ENCODE results near the gene FOSL2. TPM values are rescaled to one million over a fixed set of nuclear protein-coding genes. Genes with fewer than 3 reads are reported as not detected.

FOSL2 gene
- total RNA-seq, 1 donor from 2014 or later = 103 TPM

DNA sequence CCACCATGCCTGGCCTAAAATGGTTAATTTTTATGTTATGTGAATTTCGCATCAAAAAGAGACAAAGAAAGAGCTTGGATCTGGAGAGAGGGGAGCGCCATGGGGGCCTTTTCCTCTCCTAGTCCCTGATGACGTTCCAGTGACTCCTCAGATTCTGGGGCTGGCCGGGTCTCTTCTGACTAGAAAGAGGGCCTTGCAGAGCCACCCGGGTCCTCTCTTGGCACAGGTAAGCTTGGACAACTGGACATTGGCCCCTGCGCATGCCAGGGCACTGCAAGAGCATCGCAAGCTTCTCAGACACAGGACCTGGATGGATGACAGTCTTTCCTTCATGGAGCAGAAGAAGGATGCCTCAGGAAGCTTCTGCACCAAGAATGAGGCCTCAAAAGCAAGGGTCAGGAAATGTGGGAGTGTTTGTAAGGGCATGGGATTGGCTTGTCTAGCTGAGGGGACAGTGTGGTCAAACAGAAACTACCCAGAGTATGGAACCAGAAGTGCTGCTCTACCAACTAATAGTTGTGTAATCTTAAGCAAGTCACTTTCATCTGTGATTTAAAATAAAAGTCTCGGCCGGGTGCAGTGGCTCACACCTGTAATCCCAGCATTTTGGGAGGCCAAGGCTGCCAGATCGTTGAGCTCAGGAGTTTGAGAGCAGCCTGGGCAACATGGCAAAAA, 35.2 kb downstream of the FOSL2 start:
- DNase-seq (ENCODE audit: extremely low read depth, low read depth, low spot score) = no peak

DNA sequence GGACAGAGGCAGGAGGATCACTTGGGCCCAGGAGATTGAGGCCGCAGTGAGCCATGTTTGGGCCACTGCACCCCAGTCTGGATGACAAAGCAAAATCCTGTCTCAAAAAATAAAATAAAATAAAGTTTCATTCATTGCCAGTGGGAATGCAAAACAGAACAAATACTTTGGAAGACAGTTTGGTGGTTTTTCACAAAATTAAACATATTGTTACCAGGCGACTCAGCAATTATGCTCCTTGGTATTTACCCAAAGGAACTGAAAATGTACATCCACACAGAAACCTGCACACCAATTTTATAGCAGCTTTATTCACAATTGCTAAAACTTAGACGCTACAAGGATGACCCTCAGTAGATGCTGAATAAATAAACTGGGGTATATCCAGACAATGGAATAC, 35.8 kb downstream of the FOSL2 start:
- no peak for DNase-seq (ENCODE audit: extremely low read depth, low read depth, low spot score)

DNA sequence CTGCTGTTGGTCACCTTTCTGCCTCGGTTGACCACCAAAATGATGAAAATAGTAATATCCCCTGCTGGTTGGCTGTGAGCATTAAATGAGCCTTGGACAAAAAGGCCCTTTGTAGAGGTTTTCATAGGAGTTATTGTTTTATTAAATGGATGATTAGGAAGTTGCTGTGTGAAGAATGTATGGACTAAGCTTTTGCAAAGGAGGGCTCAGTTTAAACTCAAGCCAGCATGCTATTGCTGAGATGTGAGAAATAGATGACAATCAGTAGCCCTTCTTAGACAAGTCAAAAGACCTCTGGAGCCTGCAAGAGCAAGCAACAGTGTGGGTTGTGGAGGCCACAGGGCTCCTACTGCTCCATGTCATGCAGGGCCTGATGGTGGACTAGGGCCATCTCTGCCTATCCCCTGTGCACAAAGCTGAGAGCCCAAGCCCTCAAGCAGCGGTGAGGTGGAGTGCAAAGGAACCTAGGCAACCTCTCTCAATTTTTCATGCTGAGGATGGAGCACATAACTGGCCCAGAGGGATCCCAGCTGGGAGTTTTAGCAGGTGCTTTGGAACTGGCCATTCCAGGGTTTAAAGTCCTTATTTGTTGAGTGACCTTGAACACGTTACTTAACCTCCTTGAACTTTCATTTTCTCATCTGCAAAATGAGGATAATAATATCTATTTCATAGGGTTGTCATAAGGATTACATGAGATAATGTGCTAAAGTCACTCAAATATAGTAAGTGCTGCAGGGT, 37.1 kb downstream of the FOSL2 start:
- DNase-seq (ENCODE audit: extremely low read depth, low read depth, low spot score) = no peak

DNA sequence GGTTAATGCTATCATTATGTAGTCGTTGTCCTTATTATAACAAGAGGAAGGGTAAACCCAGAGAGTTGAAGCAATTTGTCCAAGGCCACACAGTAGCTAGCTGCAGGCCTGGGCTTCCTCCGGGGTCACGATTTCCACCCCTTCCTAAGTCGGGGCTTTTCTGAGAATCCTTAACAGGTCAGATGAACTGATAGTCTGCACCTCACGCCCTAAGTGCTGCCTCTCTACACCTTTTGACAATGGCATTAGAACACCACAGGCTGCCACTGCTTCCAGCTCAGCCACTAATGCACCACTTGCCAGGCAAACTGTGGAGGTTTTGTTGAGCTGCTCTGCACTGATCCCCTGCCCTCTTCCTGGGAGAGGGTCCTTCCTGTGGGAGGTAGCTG, 37.7 kb downstream of the FOSL2 start:
- no peak for DNase-seq (ENCODE audit: extremely low read depth, low read depth, low spot score)

DNA sequence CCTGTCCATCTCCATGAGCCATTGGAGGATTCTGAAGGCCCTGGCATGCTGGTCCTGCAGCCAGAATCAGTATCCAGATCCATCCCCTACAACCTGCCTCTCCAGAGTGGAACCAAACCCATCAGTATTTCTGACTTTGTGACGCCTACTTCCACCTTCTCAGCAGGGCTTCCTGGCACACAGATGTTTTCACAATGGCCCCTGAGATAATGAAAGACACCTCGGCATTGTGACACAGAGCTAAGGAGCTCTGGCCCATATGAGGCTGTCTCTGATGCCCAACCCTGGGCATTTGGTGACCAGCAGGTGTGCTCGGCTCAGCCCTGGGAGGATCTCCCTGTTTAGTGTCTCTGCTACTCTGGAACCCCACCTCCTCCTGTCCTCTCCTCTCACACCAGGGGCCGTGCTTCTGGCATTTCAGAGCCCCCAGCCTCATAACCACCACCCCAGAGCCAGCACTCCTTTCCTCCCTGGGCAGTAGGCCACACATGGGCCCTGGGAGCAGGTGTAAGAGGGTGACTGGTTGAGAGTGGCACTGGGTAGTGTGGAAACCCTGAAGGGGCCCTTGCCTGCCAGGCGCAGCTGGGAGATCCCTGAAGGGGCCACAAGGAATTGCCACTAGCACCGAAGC, 38.2 kb downstream of the FOSL2 start:
- no peak for DNase-seq (ENCODE audit: extremely low read depth, low read depth, low spot score)

DNA sequence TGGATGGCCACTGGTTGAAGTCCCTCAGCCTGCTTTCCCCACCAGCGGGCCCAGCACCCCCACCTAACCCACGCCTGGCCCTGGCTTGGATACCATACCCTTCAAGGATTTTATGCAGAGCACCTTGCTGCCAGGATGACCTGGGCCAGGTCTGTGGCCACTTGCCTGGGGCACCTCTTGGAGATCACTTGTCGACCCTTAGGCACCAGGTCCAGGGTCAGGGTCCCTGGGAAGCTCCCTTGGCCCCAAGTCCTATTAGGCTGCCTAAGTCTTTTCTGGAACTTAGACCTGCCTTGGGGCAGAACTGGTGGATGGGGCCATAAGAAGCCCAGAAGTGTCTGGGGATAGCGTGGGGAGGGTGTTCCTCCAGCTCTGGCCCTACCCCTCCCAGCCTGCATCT, 39.1 kb downstream of the FOSL2 start:
- no peak for DNase-seq (ENCODE audit: extremely low read depth, low read depth, low spot score)

DNA sequence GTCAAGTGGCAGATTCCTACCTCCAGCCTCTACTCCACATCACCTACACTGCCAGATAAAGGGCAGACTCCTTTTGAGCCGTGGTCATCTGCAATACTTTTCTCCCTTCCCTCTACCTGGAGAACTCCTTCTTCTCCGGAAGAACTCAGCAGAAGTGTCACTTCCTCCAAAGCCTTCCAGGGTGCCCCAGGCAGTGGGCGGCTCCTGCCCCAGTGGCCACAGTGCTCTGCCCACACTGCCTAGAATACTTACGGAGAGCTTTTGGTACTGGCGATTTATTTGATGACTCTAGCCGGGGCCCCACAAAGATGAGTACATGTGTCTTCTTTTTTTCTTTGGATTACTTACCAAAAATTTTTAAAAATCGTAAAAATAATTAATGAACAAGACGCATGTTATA, 39.7 kb downstream of the FOSL2 start:
- no peak for DNase-seq (ENCODE audit: extremely low read depth, low read depth, low spot score)

DNA sequence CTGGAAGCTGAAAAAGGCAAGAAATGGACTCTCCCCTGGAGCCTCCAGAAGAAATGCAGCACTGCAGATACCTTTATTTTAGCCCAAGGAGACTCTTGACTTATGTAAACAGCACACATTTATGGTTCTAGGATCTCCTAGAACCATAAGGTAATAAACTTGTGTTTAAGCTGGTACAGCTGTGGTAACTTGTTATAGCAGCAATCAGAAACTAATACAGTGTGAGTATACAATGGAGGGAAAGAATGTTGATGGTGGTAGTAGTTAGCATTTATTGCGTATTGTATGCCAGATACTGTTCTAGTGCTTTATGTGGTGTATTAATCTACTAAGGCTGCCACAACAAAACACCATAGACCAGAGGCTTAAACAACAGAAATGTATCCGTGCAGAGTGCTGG, 40.6 kb downstream of the FOSL2 start:
- DNase-seq (ENCODE audit: extremely low read depth, low read depth, low spot score) = no peak

DNA sequence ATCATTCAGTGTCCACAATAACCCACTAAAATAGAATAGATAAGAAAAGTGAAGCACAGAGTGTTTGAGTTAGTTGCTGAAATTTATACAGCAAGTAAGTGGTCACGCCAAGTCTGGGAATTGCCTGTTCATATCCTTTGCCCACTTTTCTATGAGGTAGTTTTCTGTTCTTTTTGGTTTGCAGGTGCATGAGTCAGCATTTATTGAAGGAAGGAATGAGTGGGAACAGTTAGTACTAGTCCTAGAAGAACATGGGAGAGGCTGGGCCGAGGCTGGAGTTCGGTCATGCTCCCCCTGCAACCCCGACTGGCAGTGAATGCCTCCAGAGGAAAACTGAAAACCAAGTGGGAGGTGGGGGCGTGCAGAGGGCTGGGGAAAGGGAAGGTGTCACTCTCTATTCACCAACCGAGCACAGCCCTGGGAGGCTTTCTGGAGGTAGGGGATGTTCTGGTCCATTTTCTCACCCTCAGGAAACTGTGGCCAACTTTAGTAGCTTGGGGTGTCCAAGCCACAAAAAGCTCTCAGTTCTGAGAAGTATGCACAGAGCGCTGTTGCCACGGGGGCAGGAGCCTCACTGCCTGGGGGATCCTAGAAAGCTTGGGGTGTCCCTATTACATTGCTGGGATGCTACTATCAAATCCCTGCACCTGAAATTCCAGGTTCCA, 41.4 kb downstream of the FOSL2 start:
- no peak for DNase-seq (ENCODE audit: extremely low read depth, low read depth, low spot score)

DNA sequence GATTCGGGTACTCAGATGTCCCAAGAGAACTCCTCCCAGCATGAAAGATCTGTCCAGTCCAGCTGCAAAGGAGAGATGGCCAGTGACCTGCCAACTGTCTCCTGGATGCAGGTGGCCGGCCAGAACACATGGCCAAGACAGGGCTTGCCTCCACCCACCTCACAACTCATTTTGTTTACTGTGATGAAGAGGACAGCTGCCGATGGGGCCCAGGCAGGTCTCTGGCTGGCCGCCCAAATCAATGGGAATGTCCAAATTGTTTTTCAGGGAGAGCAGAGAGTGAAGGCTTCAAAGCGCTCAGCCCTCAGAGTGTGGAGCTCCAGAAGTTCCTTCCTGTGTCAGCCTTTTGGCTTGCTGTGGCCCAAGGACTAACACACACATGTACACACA, 41.9 kb downstream of the FOSL2 start:
- DNase-seq (ENCODE audit: extremely low read depth, low read depth, low spot score) = no peak

DNA sequence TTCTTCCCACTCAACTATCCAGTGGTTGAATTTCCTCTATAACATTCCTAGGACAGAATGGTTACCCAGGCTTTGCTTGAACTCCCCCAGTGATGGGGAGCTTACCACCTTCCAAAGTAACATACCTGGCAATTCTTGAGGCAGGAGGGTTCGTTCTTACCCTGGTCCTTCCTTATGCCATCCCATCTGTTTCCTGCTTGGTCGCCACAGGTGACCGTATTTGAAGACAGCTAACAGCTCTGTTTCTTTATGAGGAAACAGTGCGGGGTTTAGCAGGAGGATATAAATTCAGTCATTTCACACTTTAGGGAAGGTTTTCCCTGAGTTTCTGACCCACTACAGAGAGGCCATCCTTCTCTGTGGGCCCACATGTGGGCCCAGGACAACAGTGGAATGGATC, 42.6 kb downstream of the FOSL2 start:
- DNase-seq (ENCODE audit: extremely low read depth, low read depth, low spot score) = no peak

DNA sequence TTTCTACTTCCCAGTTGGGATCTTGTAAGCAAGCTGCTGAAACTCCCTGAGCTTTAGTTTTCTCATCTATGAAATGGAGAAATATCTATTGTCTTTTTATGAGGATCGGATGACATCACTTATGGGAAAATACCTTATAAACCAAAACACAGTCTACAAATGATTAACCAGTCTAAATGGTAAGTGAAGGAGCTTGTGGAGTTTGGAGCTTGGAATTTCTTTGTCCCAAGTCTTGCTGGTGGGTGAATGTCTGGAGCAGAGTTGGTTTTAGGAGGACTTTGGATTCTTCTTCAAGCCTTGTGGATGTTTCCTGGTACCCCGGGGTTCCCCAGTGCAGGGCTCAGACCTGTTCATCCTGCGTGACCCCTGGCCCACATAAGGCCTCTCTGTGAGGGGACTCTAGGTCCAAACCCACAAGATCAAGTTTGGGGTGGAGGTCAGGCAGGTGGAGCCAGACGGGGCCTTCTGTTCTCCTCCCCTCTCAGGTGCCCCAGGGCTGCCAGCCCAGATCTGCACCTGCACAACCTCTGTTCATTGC, 43.2 kb downstream of the FOSL2 start:
- DNase-seq (ENCODE audit: extremely low read depth, low read depth, low spot score) = no peak

DNA sequence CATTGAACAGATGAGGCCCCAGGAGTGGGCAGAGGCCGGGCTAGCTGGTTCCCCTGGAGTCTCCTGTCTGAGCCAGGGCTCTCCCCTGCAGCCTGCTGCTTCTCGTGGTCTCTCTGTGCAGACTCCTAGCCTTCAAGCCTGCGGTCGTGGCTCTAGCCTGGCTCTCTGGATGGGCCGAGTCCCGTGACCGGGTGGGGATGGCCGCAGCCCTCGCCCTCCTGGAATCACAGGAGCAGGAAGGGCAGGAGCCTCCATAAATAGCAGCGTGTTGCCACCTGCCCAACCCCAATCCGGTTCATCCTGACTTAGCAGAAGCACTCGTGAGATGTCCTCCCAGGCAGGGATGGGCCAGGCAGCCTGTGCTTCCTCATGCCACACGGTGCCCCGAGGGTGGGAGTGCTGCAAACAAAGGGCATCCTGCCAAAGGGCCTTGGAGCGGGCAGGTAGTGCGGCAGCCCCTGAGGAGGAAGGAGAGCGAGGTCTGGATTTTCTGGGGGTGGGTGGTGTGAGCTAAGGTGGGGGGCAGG, 43.9 kb downstream of the FOSL2 start:
- no peak for DNase-seq (ENCODE audit: extremely low read depth, low read depth, low spot score)

DNA sequence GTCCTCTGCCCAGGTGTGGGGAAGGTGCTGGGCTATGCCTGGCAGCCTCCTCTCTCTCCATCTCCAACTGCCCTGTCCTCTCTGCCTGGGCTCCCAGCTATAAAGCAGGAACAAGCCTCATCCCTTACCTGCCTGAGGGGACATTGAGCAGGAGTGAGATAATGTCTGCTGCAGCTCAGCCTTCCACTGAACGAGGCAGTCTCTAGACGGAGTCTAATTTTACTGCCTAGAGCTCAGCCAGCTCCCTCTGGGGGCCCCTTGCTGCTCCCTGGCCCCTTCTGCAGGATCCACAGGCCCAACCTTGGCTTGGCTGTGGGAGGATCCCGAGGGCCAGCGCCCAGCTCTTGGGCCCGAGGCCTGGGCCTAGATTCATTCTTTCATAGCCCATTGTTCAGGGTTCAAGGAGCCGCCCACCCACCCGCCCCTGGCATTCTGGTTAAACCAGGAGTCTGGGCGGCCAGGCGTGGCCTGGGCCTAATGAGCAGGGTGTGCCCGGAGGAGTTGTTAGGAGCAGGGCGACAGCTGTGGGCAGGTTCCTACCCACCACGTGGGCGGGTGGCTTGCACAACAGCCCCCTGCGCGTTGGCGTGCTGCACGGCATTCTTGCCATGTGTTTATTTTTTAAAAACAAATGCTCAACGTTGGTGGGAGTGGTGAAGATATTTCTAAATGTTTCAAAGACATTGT, 44.6 kb downstream of the FOSL2 start:
- DNase-seq (ENCODE audit: extremely low read depth, low read depth, low spot score) = no peak

DNA sequence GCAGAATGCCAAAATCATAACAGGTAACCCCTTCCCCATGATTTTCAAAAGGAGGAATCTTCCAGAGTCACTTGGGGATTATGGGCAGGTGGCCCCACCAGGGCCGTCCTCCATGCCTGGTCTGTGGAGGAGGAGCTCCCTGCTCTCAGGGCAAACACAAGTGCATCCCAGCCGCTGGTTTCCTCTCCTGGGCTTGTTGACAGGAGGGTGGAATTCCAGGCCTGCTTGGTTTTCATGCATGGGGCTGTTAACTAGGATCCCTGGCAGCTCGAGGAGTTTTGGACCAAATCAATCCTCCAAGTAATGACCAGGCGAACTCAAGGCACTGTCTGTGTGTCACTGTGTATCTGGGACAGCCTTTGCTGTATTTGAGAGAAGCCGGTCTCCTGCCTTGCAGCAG, 45.3 kb downstream of the FOSL2 start:
- DNase-seq (ENCODE audit: extremely low read depth, low read depth, low spot score) = no peak

DNA sequence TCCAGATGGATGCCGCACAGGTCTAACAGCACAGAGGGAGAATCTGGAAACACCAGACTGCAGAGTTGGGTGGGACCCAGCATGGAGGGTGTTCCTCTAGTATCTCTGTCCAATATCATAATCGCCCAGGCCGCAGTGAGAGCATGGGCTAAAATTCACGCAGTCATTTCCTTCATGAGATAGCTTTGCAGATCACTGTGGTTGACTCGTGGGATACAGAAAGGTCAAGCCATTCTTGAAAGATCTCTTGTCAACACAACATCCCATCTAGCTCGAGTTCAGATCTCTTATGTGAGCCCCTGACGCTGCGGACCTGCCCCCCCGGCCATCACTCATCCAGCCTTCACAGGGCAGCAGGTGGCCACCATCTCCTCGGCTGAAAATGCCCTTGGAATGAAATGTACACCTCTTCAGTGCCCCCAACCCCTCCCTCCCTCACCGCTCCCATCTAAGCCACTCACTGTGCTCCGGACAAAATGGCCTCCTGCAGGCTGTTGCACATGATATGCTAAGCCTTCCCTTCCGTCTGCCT, 45.9 kb downstream of the FOSL2 start:
- no peak for DNase-seq (ENCODE audit: extremely low read depth, low read depth, low spot score)

DNA sequence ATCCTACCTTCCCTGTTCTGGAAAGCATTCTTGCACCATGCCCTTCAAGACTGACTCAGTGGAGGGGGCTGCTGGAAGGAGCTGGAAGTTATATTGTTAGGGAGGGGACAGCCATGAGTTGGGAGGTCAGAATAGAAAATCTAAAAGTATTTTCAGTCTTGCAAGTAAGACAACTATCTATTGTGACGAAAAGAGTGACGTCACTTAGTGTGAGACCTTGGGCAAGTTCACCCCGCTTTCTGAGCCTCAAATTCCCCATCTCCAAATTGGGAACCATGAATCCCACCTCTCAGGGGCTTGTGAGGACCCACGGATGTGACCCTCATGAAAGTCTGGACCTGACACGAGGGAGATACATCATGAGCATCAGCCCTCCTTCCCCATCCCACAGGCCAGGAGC, 46.5 kb downstream of the FOSL2 start:
- no peak for DNase-seq (ENCODE audit: extremely low read depth, low read depth, low spot score)

DNA sequence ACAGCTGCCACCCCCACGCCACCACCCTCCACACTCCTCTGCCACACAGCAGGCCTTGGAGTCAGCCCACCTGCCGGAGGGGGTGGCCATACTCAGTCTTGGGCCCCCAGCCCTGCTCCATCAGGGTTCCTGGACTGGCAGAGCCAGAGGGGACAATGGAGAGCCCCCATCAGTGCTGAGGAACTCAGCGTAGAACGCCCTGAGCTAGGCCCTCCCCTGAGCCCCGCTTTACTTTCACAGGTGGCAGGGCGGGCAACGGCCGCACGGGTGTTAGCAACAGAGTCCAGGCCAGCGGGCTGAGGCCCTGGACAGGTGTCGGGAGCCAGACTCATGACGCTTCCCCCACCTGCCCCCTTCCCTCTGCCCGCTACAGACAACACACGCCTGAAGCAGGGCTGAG, 47.1 kb downstream of the FOSL2 start:
- no peak for DNase-seq (ENCODE audit: extremely low read depth, low read depth, low spot score)

DNA sequence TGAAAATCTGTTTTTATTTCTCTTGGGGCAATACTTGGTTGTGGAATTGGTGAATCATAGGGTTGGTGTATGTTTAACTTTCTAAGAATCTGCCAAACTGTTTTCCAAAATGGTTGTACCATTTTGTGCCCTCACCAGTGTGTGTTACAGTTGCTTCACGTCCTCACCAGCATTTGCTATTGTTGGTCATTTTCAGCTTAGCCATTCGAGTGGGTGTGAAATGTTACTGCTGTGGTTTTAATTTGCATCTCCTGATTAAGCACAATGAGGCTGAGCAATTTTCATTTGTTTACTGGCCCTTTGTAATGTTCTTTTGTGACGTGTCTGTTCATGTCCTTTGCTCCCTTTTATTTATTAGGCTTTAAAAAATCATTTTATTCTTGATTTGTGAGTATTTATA, 49.7 kb downstream of the FOSL2 start:
- DNase-seq (ENCODE audit: extremely low read depth, low read depth, low spot score) = no peak

DNA sequence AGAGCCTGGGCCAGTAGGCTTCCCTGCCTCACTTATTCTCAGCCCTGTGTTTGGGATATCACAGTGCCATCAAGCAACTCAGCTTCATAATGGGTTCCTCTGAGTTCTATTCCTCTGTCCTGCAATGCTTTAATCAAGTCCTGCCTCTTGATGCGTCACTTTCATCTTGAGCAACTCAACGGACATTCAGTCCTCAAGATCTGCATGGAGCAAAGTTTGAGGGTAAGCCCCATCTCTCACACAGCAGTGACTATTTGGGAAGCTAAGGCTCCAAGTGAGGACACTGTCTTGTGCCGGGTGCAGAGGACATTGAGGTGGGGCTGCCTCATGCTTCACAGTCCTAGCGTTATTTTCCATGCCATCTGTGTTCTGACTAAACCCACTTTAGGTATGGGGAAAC, 52.3 kb downstream of the FOSL2 start:
- no peak for DNase-seq (ENCODE audit: extremely low read depth, low read depth, low spot score)
